H7 (cell line): Measurements from ENCODE around the gene NUDT7. TPM values are rescaled to one million over a fixed set of nuclear protein-coding genes. Genes with fewer than 3 reads are reported as not detected.
A peak's percentile ranks its signal among the peaks of the same experiment; 100 is the strongest.

Source experiments
- DNase-seq: peaks from one replicate; pipeline ENCODE4 v3.0.0; 2012
- H3K27me3 ChIP-seq: 2 replicates; pipeline ENCODE4 v1.6.0; 2011; ENCODE audit warnings: mild to moderate bottlenecking, low read length; ENCODE audit not compliant: control insufficient read depth, insufficient read depth
- H3K36me3 ChIP-seq: replicated peaks from 2 replicates; pipeline ENCODE4 v1.5.1; 2011; ENCODE audit warnings: low read length; ENCODE audit not compliant: control insufficient read depth, insufficient read depth
- H3K4me3 ChIP-seq: 2 replicates; pipeline ENCODE4 v1.5.1; 2011; ENCODE audit warnings: low read depth, mild to moderate bottlenecking, control low read depth, low read length, moderate library complexity; ENCODE audit not compliant: insufficient read depth
- total RNA-seq: library from RNA; depleted of rRNA; stranded (reverse); fragments of >200 nt; shearing (Covaris generic); gene quantifications from 2 replicates; pipeline ENCODE4 v1.2.3, GENCODE V29; 2014

Gene NUDT7
- total RNA-seq, 1 experiment from 2014 or later: 8.9 TPM

- H3K36me3 ChIP-seq: no peaks in the 10 kb centered on the region
- no peak for DNase-seq
- H3K4me3 ChIP-seq: no peak overlapping the region
- no peaks in the 10 kb centered on the region for H3K27me3 ChIP-seq
Measured at GRCh38 chr16:77696149-77696548, 26.2 kb upstream of the NUDT7 start.

DNA sequence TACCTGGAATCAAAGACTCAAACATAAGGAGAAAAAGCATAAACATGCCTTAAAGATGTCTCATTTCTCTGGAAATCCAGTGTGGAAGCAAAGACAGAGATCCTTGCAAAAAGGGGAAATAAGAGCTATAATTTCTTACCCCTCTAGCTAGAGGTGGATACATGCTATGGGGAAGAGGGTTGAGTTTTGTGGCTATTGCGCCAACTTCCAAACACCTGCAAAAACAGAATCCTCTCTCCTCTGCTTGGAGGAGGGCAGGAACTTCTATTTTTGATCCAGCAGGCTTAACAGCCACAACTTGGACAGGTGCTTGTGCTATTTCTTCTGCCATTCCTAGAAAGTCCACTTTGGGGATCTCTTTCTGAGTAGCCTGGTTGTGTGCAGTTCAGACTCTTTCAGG, 21.5 kb upstream of the NUDT7 start:
- H3K36me3 ChIP-seq: no peaks in the 10 kb centered on the region
- no peak overlapping the region for H3K4me3 ChIP-seq
- no peaks in the 10 kb centered on the region for H3K27me3 ChIP-seq
- DNase-seq: no peak

DNA sequence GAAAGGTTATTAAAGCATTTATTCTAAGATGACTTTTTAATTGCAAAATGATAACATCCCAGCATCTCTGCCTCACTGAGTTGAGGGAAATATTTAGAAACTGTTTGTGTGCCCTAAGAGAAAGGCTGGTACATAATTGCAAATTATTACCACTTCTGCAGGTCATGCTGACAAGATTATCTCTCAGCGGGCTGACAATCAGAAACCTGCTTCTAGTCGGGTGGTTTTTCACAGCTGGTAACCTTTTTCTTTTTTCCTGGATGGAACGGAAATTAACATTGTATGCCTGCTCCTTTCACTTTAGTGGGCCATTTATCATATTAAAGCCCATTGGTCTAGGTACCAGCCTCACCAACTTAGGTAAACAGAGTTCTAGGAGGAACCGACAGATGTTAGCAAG, 17.0 kb upstream of the NUDT7 start:
- no peak for DNase-seq
- Histone ChIP-seq H3K27me3 (no peaks in the 10 kb centered on the region), H3K36me3 (no peaks in the 10 kb centered on the region), H3K4me3 (no peak overlapping the region)

DNA sequence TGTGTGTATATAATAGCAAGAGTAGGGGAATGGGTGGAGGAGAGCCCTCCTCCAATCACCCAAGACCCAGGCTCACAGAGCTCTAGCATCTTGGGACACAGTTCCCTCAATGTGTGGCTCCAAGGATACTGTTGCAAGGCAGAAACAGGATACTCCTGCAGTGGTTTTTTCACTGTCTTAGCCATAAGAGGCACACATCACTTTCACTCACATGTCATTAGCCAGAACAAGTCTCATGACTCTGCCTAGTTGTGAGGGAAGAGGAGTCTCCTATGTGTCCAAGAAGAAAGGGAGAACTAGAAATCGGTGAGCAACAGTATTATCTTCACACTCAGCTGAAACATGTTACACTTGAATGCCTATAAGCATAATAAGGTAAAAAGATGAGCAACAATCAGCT, 11.1 kb upstream of the NUDT7 start:
- H3K4me3 ChIP-seq: no peak overlapping the region
- DNase-seq: no peak
- H3K36me3 ChIP-seq: no peaks in the 10 kb centered on the region
- H3K27me3 ChIP-seq: no peaks in the 10 kb centered on the region

- H3K27me3 ChIP-seq: no peaks in the 10 kb centered on the region
- no peaks in the 10 kb centered on the region for H3K36me3 ChIP-seq
- DNase-seq: no peak
- no peak overlapping the region for H3K4me3 ChIP-seq
Measured at GRCh38 chr16:77711775-77712174, 10.5 kb upstream of the NUDT7 start.

DNA sequence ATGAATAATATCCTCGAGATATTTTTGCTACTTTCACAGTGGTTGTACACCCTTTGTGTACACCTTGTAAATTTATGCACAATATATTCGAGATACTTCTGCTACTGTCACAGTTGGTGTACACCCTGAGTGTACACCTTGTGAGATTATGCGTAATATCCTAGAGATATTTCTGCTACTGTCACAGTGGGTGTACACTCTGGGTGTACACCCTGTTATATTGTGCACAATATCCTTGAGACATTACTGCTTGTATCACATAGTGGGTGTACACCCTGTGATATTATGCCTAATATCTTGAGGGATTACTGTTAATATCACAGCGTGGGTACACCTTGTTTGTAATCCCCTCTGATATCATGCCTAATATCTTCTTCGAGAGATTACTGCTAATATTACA, 7.2 kb upstream of the NUDT7 start:
- no peaks in the 10 kb centered on the region for H3K36me3 ChIP-seq

DNA sequence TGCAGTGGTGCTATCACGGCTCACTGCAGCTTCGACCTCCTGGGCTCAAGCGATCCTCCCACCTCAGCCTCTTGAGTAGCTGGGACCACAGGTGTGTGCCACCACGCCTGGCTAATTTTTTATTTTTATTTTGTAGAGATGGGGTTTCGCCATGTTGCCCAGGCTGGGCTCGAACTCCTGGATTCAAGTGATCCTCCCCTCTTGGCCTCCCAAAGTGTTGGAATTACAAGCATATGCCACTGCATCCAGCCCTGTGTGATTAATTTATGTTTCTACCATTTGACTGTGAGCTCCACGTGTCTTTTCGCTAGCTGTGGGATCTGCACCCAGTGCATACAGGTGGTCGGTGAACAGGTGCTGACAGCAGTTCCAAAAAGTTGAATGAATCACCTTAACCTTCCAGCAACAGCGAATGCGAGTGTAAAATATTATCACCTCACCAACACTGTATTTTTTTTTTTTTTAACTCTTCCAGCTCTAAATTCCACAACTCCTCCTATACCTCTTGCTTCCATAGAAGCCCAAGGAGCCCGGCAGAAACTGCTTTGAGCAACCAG, 484 bp upstream of the NUDT7 start:
- Histone ChIP-seq H3K4me3 (no peak overlapping the region), H3K27me3 (no peaks in the 10 kb centered on the region), H3K36me3 (peaks cover 1% of the 10 kb centered on the region; the same call in 1 of the 2 replicates)
- DNase-seq: no peak

More for the DNA sequence above, 7.2 kb upstream of the NUDT7 start:
- DNase-seq: no peak
- Histone ChIP-seq H3K27me3 (no peaks in the 10 kb centered on the region), H3K4me3 (no peak overlapping the region)

GRCh38 chr16:77723108-77723514, 797 bp downstream of the NUDT7 start:
- peak overlapping the region; percentile 64 for H3K4me3 ChIP-seq
- no peaks in the 10 kb centered on the region for H3K27me3 ChIP-seq
- H3K36me3 ChIP-seq: peaks cover 2% of the 10 kb centered on the region; the same call in 1 of the 2 replicates
- DNase-seq: no peak

- no peak for DNase-seq
- Histone ChIP-seq H3K27me3 (no peaks in the 10 kb centered on the region), H3K36me3 (peaks cover 2% of the 10 kb centered on the region; the same call in 1 of the 2 replicates), H3K4me3 (no peak overlapping the region)
Measured at GRCh38 chr16:77724174-77724573, 1.9 kb downstream of the NUDT7 start.

DNA sequence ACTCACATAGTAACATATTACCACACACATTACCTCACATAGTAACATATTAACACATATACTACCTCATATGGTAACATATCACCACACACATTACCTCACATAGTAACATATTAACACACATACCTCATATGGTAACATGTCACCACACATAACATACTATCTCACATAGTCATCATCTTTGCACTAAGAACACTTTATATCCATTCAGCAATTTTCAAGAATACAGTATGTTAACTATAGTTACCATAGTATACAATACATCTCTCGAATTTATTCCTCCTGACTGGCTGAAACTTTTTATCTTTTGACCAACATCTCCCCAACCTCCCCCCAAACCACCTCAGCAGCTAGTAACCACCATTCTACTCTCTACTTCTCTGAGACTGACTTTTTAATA, 7.6 kb downstream of the NUDT7 start:
- peaks cover 2% of the 10 kb centered on the region; the same call in 1 of the 2 replicates for H3K36me3 ChIP-seq
- no peak overlapping the region for H3K4me3 ChIP-seq
- no peak for DNase-seq
- H3K27me3 ChIP-seq: no peaks in the 10 kb centered on the region

DNA sequence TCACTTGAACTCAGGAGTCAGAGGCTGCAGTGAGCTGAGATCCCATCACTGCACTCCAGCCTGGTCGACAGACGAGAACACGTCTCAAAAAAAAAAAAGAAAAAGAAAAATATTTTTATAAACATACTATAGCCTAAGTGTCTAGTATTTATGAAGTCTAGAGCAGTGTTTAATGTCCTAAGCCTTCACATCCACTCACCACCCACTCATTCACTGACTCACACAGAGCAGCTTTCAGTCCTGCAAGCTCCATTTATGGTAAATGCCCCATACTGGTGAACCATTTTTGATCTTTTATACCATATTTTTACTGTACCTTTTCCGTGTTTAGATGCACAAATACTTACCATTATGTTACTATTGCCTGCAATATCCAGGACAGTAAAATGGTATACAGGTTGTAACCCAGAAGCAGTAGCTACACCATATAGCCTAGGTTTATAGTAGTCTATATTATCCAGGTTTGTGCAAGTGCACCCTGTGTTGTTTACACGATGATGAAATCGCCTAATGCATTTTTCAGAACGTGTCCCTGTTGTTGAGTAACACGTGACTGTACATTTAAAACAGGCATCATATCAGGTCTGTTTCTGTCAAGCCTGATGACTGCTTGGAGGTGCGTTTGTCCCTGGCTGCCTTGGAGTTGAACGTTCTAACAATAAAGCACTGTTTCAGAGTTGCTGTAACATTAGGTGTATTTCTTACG, 10.1 kb downstream of the NUDT7 start:
- H3K36me3 ChIP-seq: no peaks in the 10 kb centered on the region
- no peak for DNase-seq
- no peaks in the 10 kb centered on the region for H3K27me3 ChIP-seq
- H3K4me3 ChIP-seq: no peak overlapping the region

GRCh38 chr16:77736879-77737278, 14.6 kb downstream of the NUDT7 start:
- DNase-seq: no peak
- no peaks in the 10 kb centered on the region for H3K36me3 ChIP-seq

GRCh38 chr16:77738706-77739558, 16.6 kb downstream of the NUDT7 start:
- no peak for DNase-seq
- H3K27me3 ChIP-seq: no peaks in the 10 kb centered on the region
- no peaks in the 10 kb centered on the region for H3K36me3 ChIP-seq
- H3K4me3 ChIP-seq: no peak overlapping the region

More at GRCh38 chr16:77736879-77737278, 14.6 kb downstream of the NUDT7 start:
- no peaks in the 10 kb centered on the region for H3K27me3 ChIP-seq
- no peak overlapping the region for H3K4me3 ChIP-seq

- H3K36me3 ChIP-seq: no peaks in the 10 kb centered on the region
- no peak for DNase-seq
- no peak overlapping the region for H3K4me3 ChIP-seq
- no peaks in the 10 kb centered on the region for H3K27me3 ChIP-seq
Measured at GRCh38 chr16:77739559-77739892, 17.2 kb downstream of the NUDT7 start.

- H3K27me3 ChIP-seq: no peaks in the 10 kb centered on the region
- no peak for DNase-seq
- H3K4me3 ChIP-seq: no peak overlapping the region
Measured at GRCh38 chr16:77744141-77744540, 21.8 kb downstream of the NUDT7 start.

More at GRCh38 chr16:77744141-77744540, 21.8 kb downstream of the NUDT7 start:
- H3K36me3 ChIP-seq: no peaks in the 10 kb centered on the region
